Loucy (cell line): ENCODE measurements around the gene RBMS3.

Experiments used
- H2AFZ ChIP-seq: fragments of 200-600 bp; sonication (generic); 2 replicates; pipeline ENCODE4 v1.6.0; 2016; ENCODE audit warnings: antibody characterized with exemption, mild to moderate bottlenecking, low read length, moderate library complexity
- H3F3A ChIP-seq: fragments of 200-600 bp; 2 replicates; pipeline ENCODE4 v1.6.0; 2016; ENCODE audit warnings: antibody characterized with exemption, low read depth, mild to moderate bottlenecking
- H3K27me3 ChIP-seq: fragments of 200-600 bp; sonication (generic); 2 replicates; pipeline ENCODE4 v1.6.1; 2014; ENCODE audit warnings: low read length, mild to moderate bottlenecking; ENCODE audit not compliant: insufficient read depth, poor library complexity, severe bottlenecking
- H3K36me3 ChIP-seq: fragments of 200-600 bp; sonication (generic); 2 replicates; pipeline ENCODE4 v1.6.1; 2016; ENCODE audit warnings: low read length; ENCODE audit not compliant: insufficient read depth
- H3K4me1 ChIP-seq: fragments of 200-600 bp; sonication (generic); 2 replicates; pipeline ENCODE4 v1.5.1; 2014; ENCODE audit warnings: low read length, mild to moderate bottlenecking; ENCODE audit not compliant: insufficient read depth, poor library complexity, severe bottlenecking
- H3K4me2 ChIP-seq: fragments of 200-600 bp; sonication (generic); 2 replicates; pipeline ENCODE4 v1.6.0; 2014; ENCODE audit warnings: antibody characterized with exemption, low read length, low read depth, mild to moderate bottlenecking; ENCODE audit not compliant: poor library complexity, severe bottlenecking
- H3K4me3 ChIP-seq: fragments of 200-600 bp; sonication (generic); 2 replicates; pipeline ENCODE4 v1.5.1; 2014; ENCODE audit warnings: low read length, mild to moderate bottlenecking, mixed read lengths; ENCODE audit not compliant: poor library complexity, severe bottlenecking
- H3K79me2 ChIP-seq: fragments of 200-600 bp; sonication (generic); 2 replicates; pipeline ENCODE4 v1.6.1; 2014; ENCODE audit warnings: low read length; ENCODE audit not compliant: insufficient read depth
- H3K9ac ChIP-seq: fragments of 200-600 bp; sonication (generic); 2 replicates; pipeline ENCODE4 v1.6.0; 2014; ENCODE audit warnings: mild to moderate bottlenecking, low read depth, low read length, moderate library complexity; ENCODE audit not compliant: poor library complexity, severe bottlenecking
- H3K9me2 ChIP-seq: fragments of 200-600 bp; sonication (generic); replicated peaks from 2 replicates; pipeline ENCODE4 v1.6.1; 2016; ENCODE audit warnings: low read depth, low read length, mixed read lengths
- H3K9me3 ChIP-seq: fragments of 200-600 bp; sonication (generic); 2 replicates; pipeline ENCODE4 v1.6.1; 2014; ENCODE audit warnings: mild to moderate bottlenecking, antibody characterized with exemption, low read length, low read depth; ENCODE audit not compliant: insufficient read depth
- H4K20me1 ChIP-seq: fragments of 200-600 bp; sonication (generic); 2 replicates; pipeline ENCODE4 v1.6.0; 2014; ENCODE audit warnings: antibody characterized with exemption, low read length, mild to moderate bottlenecking; ENCODE audit not compliant: insufficient read depth, poor library complexity, severe bottlenecking
- EZH2phosphoT487 ChIP-seq: fragments of 200-600 bp; IDR thresholded peaks from 2 replicates; pipeline ENCODE4 v1.6.1; 2018; ENCODE audit warnings: antibody characterized with exemption, mild to moderate bottlenecking, moderate library complexity, borderline replicate concordance
- TF ChIP-seq, protein P1 (sequence below): fragments of 200-600 bp; sonication (generic); conservative IDR thresholded peaks from 2 replicates; pipeline ENCODE4 v1.5.1; 2014; ENCODE audit warnings: mild to moderate bottlenecking, antibody characterized with exemption, low read length

Gene RBMS3

DNA sequence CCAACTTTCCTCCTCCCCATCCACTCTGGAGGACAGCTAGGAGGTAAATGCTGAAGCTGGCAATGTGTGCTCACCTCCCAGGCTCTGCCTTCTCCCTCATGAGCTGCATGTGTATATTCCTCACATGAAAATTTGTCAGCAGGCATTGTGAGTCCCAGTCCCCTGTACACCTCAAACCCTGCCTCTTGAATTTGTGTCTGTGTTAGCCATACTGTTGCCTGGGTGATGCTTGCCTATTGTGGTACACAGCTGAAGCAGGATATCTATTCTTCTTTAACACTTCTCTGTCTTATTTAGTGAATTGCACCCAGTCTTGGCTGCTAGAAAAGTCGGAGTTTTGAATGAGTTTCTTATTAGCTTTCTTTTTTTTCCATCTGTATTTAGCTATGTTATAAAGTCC is 739.5 kb downstream of the RBMS3 start:
- no peaks in the 10 kb centered on the region for H3K79me2 ChIP-seq
- H3K4me3 ChIP-seq, result no peak overlapping the region
- H3K4me1 ChIP-seq, result no peaks in the 10 kb centered on the region
- H4K20me1 ChIP-seq, result no peaks in the 10 kb centered on the region
- no peaks in the 10 kb centered on the region for H3F3A ChIP-seq
- no peaks in the 10 kb centered on the region for H3K36me3 ChIP-seq
- no peaks in the 10 kb centered on the region for H3K9me3 ChIP-seq
- no peak overlapping the region for H3K9ac ChIP-seq
- TF ChIP-seq, protein P1, sequence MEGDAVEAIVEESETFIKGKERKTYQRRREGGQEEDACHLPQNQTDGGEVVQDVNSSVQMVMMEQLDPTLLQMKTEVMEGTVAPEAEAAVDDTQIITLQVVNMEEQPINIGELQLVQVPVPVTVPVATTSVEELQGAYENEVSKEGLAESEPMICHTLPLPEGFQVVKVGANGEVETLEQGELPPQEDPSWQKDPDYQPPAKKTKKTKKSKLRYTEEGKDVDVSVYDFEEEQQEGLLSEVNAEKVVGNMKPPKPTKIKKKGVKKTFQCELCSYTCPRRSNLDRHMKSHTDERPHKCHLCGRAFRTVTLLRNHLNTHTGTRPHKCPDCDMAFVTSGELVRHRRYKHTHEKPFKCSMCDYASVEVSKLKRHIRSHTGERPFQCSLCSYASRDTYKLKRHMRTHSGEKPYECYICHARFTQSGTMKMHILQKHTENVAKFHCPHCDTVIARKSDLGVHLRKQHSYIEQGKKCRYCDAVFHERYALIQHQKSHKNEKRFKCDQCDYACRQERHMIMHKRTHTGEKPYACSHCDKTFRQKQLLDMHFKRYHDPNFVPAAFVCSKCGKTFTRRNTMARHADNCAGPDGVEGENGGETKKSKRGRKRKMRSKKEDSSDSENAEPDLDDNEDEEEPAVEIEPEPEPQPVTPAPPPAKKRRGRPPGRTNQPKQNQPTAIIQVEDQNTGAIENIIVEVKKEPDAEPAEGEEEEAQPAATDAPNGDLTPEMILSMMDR, result no peak
- TF ChIP-seq EZH2phosphoT487, result no peak
- no peak overlapping the region for H2AFZ ChIP-seq
- no peaks in the 10 kb centered on the region for H3K9me2 ChIP-seq
- H3K27me3 ChIP-seq, result no peaks in the 10 kb centered on the region
- no peak overlapping the region for H3K4me2 ChIP-seq

DNA sequence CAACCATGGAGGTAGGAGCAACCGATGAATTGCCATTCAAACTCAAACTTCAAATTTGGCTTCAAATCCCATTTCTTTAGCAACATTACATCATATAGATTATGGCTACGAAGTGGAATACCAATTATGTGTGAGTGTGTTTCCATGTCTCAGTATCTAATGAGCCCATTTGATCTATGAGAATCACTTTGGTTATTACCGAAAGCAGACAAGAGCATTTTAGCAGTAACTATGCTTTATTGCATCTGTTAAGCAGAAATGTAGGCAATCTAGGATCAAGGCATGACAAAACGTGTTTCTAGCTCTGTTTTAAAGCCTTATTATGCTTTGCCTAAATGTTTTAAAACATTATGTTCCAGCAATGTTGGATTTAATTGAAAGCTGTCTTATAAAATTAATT is 743.6 kb downstream of the RBMS3 start:
- H4K20me1 ChIP-seq, result no peaks in the 10 kb centered on the region
- no peaks in the 10 kb centered on the region for H3K27me3 ChIP-seq
- no peak overlapping the region for H3K9ac ChIP-seq
- no peaks in the 10 kb centered on the region for H3K36me3 ChIP-seq
- no peak overlapping the region for H2AFZ ChIP-seq
- H3K9me3 ChIP-seq, result no peaks in the 10 kb centered on the region
- no peak overlapping the region for H3K4me2 ChIP-seq
- TF ChIP-seq, protein P1, result no peak
- TF ChIP-seq EZH2phosphoT487, result no peak
- H3F3A ChIP-seq, result no peaks in the 10 kb centered on the region
- H3K79me2 ChIP-seq, result no peaks in the 10 kb centered on the region
- no peaks in the 10 kb centered on the region for H3K9me2 ChIP-seq
- no peak overlapping the region for H3K4me3 ChIP-seq
- no peaks in the 10 kb centered on the region for H3K4me1 ChIP-seq

DNA sequence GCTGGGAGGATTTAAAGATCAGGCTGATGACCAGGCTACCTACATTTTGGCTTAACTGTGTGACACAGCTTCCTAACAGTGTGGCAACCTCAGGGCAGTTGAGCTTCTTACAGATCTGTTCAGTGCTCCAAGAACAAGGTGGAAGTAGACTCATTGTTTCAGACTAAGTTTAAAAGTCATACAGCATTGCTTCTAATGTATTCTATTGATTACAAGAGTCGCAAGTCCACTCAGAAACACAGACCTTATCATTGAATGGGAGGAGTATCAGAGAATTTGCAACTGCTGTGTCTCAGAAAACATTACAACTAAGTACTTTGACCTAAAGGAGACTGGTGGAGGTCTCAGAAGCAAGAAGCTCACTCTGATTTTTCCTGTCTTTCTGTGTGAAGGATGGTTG is 746.0 kb downstream of the RBMS3 start:
- TF ChIP-seq, protein P1, result no peak
- no peak for TF ChIP-seq EZH2phosphoT487
- no peaks in the 10 kb centered on the region for H3K79me2 ChIP-seq
- H4K20me1 ChIP-seq, result no peaks in the 10 kb centered on the region
- H3K4me2 ChIP-seq, result no peak overlapping the region
- H3K27me3 ChIP-seq, result no peaks in the 10 kb centered on the region
- H3K9me2 ChIP-seq, result no peaks in the 10 kb centered on the region
- H3F3A ChIP-seq, result no peaks in the 10 kb centered on the region
- H3K9ac ChIP-seq, result no peak overlapping the region
- H3K4me3 ChIP-seq, result no peak overlapping the region
- H3K36me3 ChIP-seq, result no peaks in the 10 kb centered on the region
- no peak overlapping the region for H2AFZ ChIP-seq
- no peaks in the 10 kb centered on the region for H3K4me1 ChIP-seq
- no peaks in the 10 kb centered on the region for H3K9me3 ChIP-seq
